MM.1S (cell line): Measurements from ENCODE around the gene DDX1.

ENCODE experiments used
- DNase-seq: peaks from one replicate; pipeline ENCODE4 v3.0.0-alpha.2; 2015
- H2AFZ ChIP-seq: fragments of 300-600 bp; sonication (generic); 2 replicates; pipeline ENCODE4 v1.6.0; 2016; ENCODE audit warnings: antibody characterized with exemption, low read length
- H3F3A ChIP-seq: fragments of 300-600 bp; sonication (generic); 2 replicates; pipeline ENCODE4 v1.6.1; 2016; ENCODE audit warnings: mild to moderate bottlenecking, antibody characterized with exemption, low read length, moderate library complexity, mixed read lengths; ENCODE audit not compliant: insufficient read depth
- H3K27ac ChIP-seq: fragments of 300-600 bp; sonication (generic); 2 replicates; pipeline ENCODE4 v1.5.1; 2016; ENCODE audit warnings: mild to moderate bottlenecking, low read length
- H3K27me3 ChIP-seq: fragments of 300-600 bp; sonication (generic); replicated peaks from 2 replicates; pipeline ENCODE4 v1.6.0; 2016; ENCODE audit warnings: low read length; ENCODE audit not compliant: insufficient read depth
- H3K36me3 ChIP-seq: fragments of 300-600 bp; sonication (generic); replicated peaks from 2 replicates; pipeline ENCODE4 v1.6.1; 2016; ENCODE audit warnings: mild to moderate bottlenecking, low read length, mixed read lengths; ENCODE audit not compliant: insufficient read depth
- H3K4me1 ChIP-seq: fragments of 300-600 bp; sonication (generic); 2 replicates; pipeline ENCODE4 v1.6.1; 2016; ENCODE audit warnings: low read length, mixed read lengths
- H3K4me2 ChIP-seq: fragments of 300-600 bp; sonication (generic); 2 replicates; pipeline ENCODE4 v1.6.0; 2016; ENCODE audit warnings: low read depth, low read length
- H3K4me3 ChIP-seq: fragments of 300-600 bp; sonication (generic); 2 replicates; pipeline ENCODE4 v1.5.1; 2016; ENCODE audit warnings: low read length, mixed read lengths
- H3K79me2 ChIP-seq: fragments of 300-600 bp; sonication (generic); 2 replicates; pipeline ENCODE4 v1.6.1; 2016; ENCODE audit warnings: mixed run types, low read length, mixed read lengths
- H3K9ac ChIP-seq: fragments of 300-600 bp; sonication (generic); 2 replicates; pipeline ENCODE4 v1.6.1; 2016; ENCODE audit warnings: low read length, mixed read lengths
- H3K9me2 ChIP-seq: fragments of 300-600 bp; sonication (generic); replicated peaks from 2 replicates; pipeline ENCODE4 v1.6.1; 2016; ENCODE audit warnings: mild to moderate bottlenecking, low read length, mixed read lengths; ENCODE audit not compliant: insufficient read depth
- H3K9me3 ChIP-seq: fragments of 300-600 bp; sonication (generic); replicated peaks from 2 replicates; pipeline ENCODE4 v1.6.1; 2016; ENCODE audit warnings: mild to moderate bottlenecking, low read length, mixed read lengths; ENCODE audit not compliant: insufficient read depth
- H4K20me1 ChIP-seq: fragments of 300-600 bp; sonication (generic); 2 replicates; pipeline ENCODE4 v1.6.1; 2016; ENCODE audit warnings: mild to moderate bottlenecking, low read length, moderate library complexity, mixed read lengths; ENCODE audit not compliant: insufficient read depth
- EZH2 ChIP-seq: fragments of 300-600 bp; sonication (generic); optimal IDR thresholded peaks from 2 replicates; pipeline ENCODE3; 2017; ENCODE audit warnings: low read depth, mild to moderate bottlenecking, antibody characterized with exemption, low read length, mixed read lengths
- EZH2phosphoT487 ChIP-seq: fragments of 300-600 bp; sonication (generic); IDR thresholded peaks from 2 replicates; pipeline ENCODE4 v1.6.1; 2018; ENCODE audit warnings: antibody characterized with exemption, low read length
- TF ChIP-seq, protein P1 (sequence below): fragments of 300-600 bp; sonication (generic); IDR thresholded peaks from 2 replicates; pipeline ENCODE4 v1.5.1; 2016; ENCODE audit warnings: antibody characterized with exemption, low read length, mixed read lengths

Gene DDX1

DNA sequence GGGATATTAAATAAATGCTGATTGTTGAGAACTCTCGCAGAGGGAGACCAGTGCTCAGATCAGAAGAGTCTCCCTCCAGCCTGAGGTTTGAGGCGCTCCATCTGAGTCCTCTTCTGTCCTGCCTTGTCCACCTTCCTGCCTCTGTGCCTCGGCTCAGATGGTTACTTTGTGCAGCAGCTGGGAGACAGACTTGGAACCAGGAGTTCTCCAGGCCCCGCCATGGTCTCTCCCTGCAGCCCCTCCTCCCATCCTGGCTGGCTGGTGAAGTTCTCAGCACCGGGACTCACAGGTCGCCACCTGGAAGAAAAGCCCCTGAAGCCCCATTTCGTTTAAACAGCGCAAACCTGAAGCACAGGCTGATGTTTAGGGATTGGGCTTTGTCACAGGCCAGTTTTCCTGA is 60.6 kb downstream of the DDX1 start:
- TF ChIP-seq EZH2 (no peak), EZH2phosphoT487 (no peak)
- TF ChIP-seq, protein P1, sequence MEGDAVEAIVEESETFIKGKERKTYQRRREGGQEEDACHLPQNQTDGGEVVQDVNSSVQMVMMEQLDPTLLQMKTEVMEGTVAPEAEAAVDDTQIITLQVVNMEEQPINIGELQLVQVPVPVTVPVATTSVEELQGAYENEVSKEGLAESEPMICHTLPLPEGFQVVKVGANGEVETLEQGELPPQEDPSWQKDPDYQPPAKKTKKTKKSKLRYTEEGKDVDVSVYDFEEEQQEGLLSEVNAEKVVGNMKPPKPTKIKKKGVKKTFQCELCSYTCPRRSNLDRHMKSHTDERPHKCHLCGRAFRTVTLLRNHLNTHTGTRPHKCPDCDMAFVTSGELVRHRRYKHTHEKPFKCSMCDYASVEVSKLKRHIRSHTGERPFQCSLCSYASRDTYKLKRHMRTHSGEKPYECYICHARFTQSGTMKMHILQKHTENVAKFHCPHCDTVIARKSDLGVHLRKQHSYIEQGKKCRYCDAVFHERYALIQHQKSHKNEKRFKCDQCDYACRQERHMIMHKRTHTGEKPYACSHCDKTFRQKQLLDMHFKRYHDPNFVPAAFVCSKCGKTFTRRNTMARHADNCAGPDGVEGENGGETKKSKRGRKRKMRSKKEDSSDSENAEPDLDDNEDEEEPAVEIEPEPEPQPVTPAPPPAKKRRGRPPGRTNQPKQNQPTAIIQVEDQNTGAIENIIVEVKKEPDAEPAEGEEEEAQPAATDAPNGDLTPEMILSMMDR: no peak

DNA sequence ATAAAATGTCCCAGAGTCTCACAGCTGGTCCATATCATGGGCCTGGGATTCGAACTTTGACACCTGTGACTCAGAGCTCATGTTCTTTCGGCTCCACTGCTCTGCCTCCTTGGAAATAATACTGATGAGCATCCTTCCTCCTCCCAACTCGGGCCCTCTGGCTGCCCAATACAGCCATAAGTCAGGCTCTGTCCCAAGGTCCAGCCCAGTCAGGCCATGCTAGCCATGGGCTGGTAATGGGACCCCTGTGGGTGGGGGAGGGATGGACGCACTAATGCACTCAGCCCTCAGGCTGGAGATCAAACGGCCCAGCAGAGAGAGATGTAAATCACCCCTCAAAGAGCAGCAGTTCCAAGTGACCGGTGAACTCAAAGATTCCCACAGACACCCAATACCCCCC is 61.1 kb downstream of the DDX1 start:
- Histone ChIP-seq H3F3A (no peaks in the 10 kb centered on the region), H3K9me2 (no peaks in the 10 kb centered on the region), H3K27me3 (no peaks in the 10 kb centered on the region), H3K9ac (no peak overlapping the region), H3K27ac (no peak overlapping the region), H4K20me1 (no peaks in the 10 kb centered on the region), H3K4me2 (no peak overlapping the region), H3K4me3 (no peak overlapping the region), H3K4me1 (no peaks in the 10 kb centered on the region), H3K9me3 (no peaks in the 10 kb centered on the region), H3K36me3 (no peaks in the 10 kb centered on the region), H3K79me2 (no peaks in the 10 kb centered on the region), H2AFZ (no peak overlapping the region)
- DNase-seq: no peak
- TF ChIP-seq EZH2phosphoT487: no peak
- TF ChIP-seq, protein P1: no peak
- TF ChIP-seq EZH2: no peak

More for the DNA sequence above, 60.6 kb downstream of the DDX1 start:
- H3K9ac ChIP-seq: no peak overlapping the region
- no peaks in the 10 kb centered on the region for H3K79me2 ChIP-seq
- H3K27ac ChIP-seq: no peak overlapping the region
- H3F3A ChIP-seq: no peaks in the 10 kb centered on the region
- H3K9me2 ChIP-seq: no peaks in the 10 kb centered on the region
- no peaks in the 10 kb centered on the region for H4K20me1 ChIP-seq
- H3K27me3 ChIP-seq: no peaks in the 10 kb centered on the region
- H3K4me3 ChIP-seq: no peak overlapping the region
- no peaks in the 10 kb centered on the region for H3K4me1 ChIP-seq
- H3K4me2 ChIP-seq: no peak overlapping the region
- H2AFZ ChIP-seq: no peak overlapping the region
- DNase-seq: no peak
- no peaks in the 10 kb centered on the region for H3K9me3 ChIP-seq
- no peaks in the 10 kb centered on the region for H3K36me3 ChIP-seq

DNA sequence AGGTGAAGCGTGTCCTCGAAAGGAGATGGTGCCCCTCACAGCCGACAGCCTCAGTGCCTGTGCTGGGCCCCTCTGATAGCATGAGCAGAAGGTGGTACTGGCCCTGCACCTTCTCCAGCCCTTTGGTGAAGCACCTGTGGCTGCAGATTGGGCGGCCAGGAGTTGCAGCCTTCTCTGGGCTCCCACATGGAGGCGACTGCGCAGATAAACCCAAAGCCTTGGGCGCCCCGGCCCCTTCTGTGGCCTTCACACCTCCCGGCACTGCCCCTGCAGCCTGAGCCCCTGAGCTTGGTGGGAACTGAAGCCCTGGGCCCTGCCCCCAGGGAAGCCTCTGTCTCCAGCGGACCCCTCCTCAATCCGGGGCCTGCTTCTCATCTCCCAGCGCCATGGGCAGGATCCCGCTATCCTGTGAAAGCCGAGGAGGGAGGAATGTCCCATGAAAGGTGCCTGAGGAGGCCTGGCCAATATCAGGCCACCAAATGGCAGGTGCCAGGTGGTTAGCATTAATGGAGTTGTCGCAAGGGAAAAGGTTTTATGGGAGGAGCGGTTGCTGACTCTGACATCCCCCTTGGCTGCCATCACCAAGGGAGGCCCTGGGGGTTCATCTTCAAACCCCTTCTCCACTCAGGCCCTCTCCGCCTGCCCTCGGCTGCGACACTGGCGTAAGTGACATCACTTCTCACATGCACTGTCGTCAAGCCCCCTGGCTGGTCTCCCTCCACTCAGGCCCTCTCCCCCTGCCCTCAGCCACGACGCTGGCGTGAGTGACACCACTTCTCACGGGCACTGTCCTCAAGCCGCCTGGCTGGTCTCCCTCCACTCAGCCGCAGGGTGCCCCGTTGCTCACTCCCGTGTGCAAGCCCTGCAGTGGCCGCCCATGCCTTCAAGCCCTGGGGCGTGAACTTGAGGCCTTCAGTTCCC is 62.4 kb downstream of the DDX1 start:
- no peaks in the 10 kb centered on the region for H3K27me3 ChIP-seq

More for the DNA sequence above, 62.4 kb downstream of the DDX1 start:
- no peak overlapping the region for H3K27ac ChIP-seq
- H3K9ac ChIP-seq: no peak overlapping the region
- no peaks in the 10 kb centered on the region for H3F3A ChIP-seq
- H3K36me3 ChIP-seq: no peaks in the 10 kb centered on the region
- TF ChIP-seq EZH2phosphoT487 (no peak), EZH2 (no peak)
- TF ChIP-seq, protein P1: no peak
- no peaks in the 10 kb centered on the region for H4K20me1 ChIP-seq
- H3K4me1 ChIP-seq: no peaks in the 10 kb centered on the region
- DNase-seq: no peak
- H3K79me2 ChIP-seq: no peaks in the 10 kb centered on the region
- no peak overlapping the region for H3K4me2 ChIP-seq
- H2AFZ ChIP-seq: no peak overlapping the region
- no peaks in the 10 kb centered on the region for H3K9me2 ChIP-seq
- H3K9me3 ChIP-seq: no peaks in the 10 kb centered on the region
- H3K4me3 ChIP-seq: no peak overlapping the region
